Activated CD4-positive, alpha-beta T cell treated with anti-CD3 and anti-CD28 coated beads, Interleukin-2, amount 10 ng/mL, durations not matched to agents 7 days and 5 days (primary cell): Measurements from ENCODE around the gene TPPP2. TPM values are rescaled to one million over a fixed set of nuclear protein-coding genes. Genes with fewer than 3 reads are reported as not detected.
"Not testable (repeated sequence)": the region's sequence is repeated elsewhere in the genome, so short reads cannot be mapped to it uniquely, and the experiment has no call there.

Experiments
- CTCF ChIA-PET: fragments of 350-600 bp; sonication (Branson Sonifier 250); formaldehyde crosslinking; loops from one replicate; lab custom pipeline; 2021; ENCODE audit warnings: antibody characterized with exemption; lab: Charles Lee
- POLR2A ChIA-PET: fragments of 350-600 bp; sonication (Branson Sonifier 250); formaldehyde crosslinking; loops from one replicate; lab custom pipeline; 2021; ENCODE audit warnings: antibody characterized with exemption; lab: Charles Lee
- DNase-seq: peaks from one replicate; pipeline ENCODE4 v3.0.0-alpha.2; 2020
- H3K27ac Mint-ChIP-seq: one replicate; pipeline ENCODE4 v1.8.0; 2021; ENCODE audit warnings: mild to moderate bottlenecking, moderate library complexity, mixed read lengths
- H3K27me3 Mint-ChIP-seq: one replicate; pipeline ENCODE4 v1.8.0; 2021; ENCODE audit warnings: mixed read lengths
- H3K36me3 Mint-ChIP-seq: one replicate; pipeline ENCODE4 v1.8.0; 2021; ENCODE audit warnings: low read depth, mixed read lengths
- H3K4me1 Mint-ChIP-seq: one replicate; pipeline ENCODE4 v1.8.0; 2021; ENCODE audit warnings: mixed read lengths
- H3K4me3 Mint-ChIP-seq: one replicate; pipeline ENCODE4 v1.8.0; 2021; ENCODE audit warnings: mild to moderate bottlenecking, moderate library complexity, mixed read lengths
- H3K9me3 Mint-ChIP-seq: one replicate; pipeline ENCODE4 v1.8.0; 2021; ENCODE audit warnings: mixed read lengths
- total RNA-seq, 2 experiments: library from RNA; stranded (reverse); gene quantifications; one replicate each; pipeline ENCODE4 v1.2.3, GENCODE V29; 2021

Gene TPPP2
- total RNA-seq, 2 experiments from 2014 or later: not detected

- DNase-seq: no peak
- Mint-ChIP-seq H3K4me3 (no peak within 1 kb of the TSS), H3K9me3 (no peaks in the 10 kb centered on the region), H3K36me3 (peaks cover 30% of the 10 kb centered on the region), H3K4me1 (peaks cover 19% of the 10 kb centered on the region), H3K27ac (no peak within 1 kb of the TSS), H3K27me3 (no peaks in the 10 kb centered on the region)
- ChIA-PET POLR2A (interaction anchor here (0.6 kb wide), 1 partner anchor 176 kb away, joined by 4 read pairs; no protein-coding TSS in a partner anchor), CTCF (interaction anchor here (0.7 to 3.9 kb wide), 6 partner anchors 16 to 94 kb away, joined by 3 to 18 read pairs (median 8); no protein-coding TSS in a partner anchor)
Observed at GRCh38 chr14:20998674-20999366, 31.2 kb upstream of the TPPP2 start, which contains the start of gene SLC39A2. Gene SLC39A2, plus strand, starts transcription at chr14:20999293. Its CDS starts 154 bp downstream, at chr14:20999447.

- POLR2A ChIA-PET: no interaction called here
- H3K27me3 Mint-ChIP-seq: no peaks in the 10 kb centered on the region
Observed at GRCh38 chr14:20999591-20999990, 30.4 kb upstream of the TPPP2 start.

GRCh38 chr14:21001218-21001617 is 28.8 kb upstream of the TPPP2 start:
- ChIA-PET POLR2A (no interaction called here), CTCF (interaction anchor here (0.9 to 1.8 kb wide), 5 partner anchors 9 to 92 kb away, joined by 3 to 5 read pairs (median 3); no protein-coding TSS in a partner anchor)
- no peak for DNase-seq
- Mint-ChIP-seq H3K9me3 (no peaks in the 10 kb centered on the region), H3K36me3 (peaks cover 9% of the 10 kb centered on the region), H3K4me1 (peaks cover 14% of the 10 kb centered on the region), H3K27ac (no peak overlapping the region), H3K27me3 (no peaks in the 10 kb centered on the region), H3K4me3 (no peak overlapping the region)

More at GRCh38 chr14:20999591-20999990, 30.4 kb upstream of the TPPP2 start:
- no peak overlapping the region for H3K27ac Mint-ChIP-seq
- no peaks in the 10 kb centered on the region for H3K9me3 Mint-ChIP-seq
- no peak for DNase-seq
- CTCF ChIA-PET: interaction anchor here (3.2 to 3.9 kb wide), 3 partner anchors 15 to 93 kb away, joined by 12 to 18 read pairs (median 14); no protein-coding TSS in a partner anchor
- H3K4me1 Mint-ChIP-seq: peaks cover 16% of the 10 kb centered on the region
- peaks cover 24% of the 10 kb centered on the region for H3K36me3 Mint-ChIP-seq
- no peak overlapping the region for H3K4me3 Mint-ChIP-seq

GRCh38 chr14:21003788-21004346 is 26.1 kb upstream of the TPPP2 start:
- POLR2A ChIA-PET: no interaction called here
- Mint-ChIP-seq H3K36me3 (no peaks in the 10 kb centered on the region), H3K27ac (no peak overlapping the region), H3K4me3 (no peak overlapping the region), H3K9me3 (no peaks in the 10 kb centered on the region), H3K27me3 (no peaks in the 10 kb centered on the region), H3K4me1 (no peaks in the 10 kb centered on the region)
- no peak for DNase-seq
- CTCF ChIA-PET: interaction anchor here (1.1 to 1.8 kb wide), 2 partner anchors 11 to 13 kb away, joined by 3 read pairs; no protein-coding TSS in a partner anchor

GRCh38 chr14:21009721-21010120 is 20.3 kb upstream of the TPPP2 start:
- H3K27ac Mint-ChIP-seq, H3K4me1 Mint-ChIP-seq, POLR2A ChIA-PET, DNase-seq, H3K36me3 Mint-ChIP-seq, H3K4me3 Mint-ChIP-seq, H3K9me3 Mint-ChIP-seq: not testable (repeated sequence)
- CTCF ChIA-PET: interaction anchor here (1.0 to 1.8 kb wide), 3 partner anchors 12 to 94 kb away, joined by 3 to 4 read pairs (median 3); no protein-coding TSS in a partner anchor
- peaks cover 21% of the 10 kb centered on the region for H3K27me3 Mint-ChIP-seq

GRCh38 chr14:21011136-21011535 is 18.9 kb upstream of the TPPP2 start:
- Mint-ChIP-seq H3K27ac (no peak overlapping the region), H3K27me3 (peaks cover 21% of the 10 kb centered on the region), H3K4me3 (no peak overlapping the region), H3K9me3 (no peaks in the 10 kb centered on the region), H3K4me1 (no peaks in the 10 kb centered on the region), H3K36me3 (no peaks in the 10 kb centered on the region)
- ChIA-PET POLR2A (no interaction called here), CTCF (interaction anchor here (1.1 to 8.5 kb wide), 3 partner anchors 14 to 91 kb away, joined by 3 to 92 read pairs (median 11); partner anchors contain the start of gene TMEM253)
- DNase-seq: no peak

- ChIA-PET POLR2A (interaction anchor here (0.8 kb wide), 1 partner anchor 89 kb away, joined by 3 read pairs; no protein-coding TSS in a partner anchor), CTCF (interaction anchor here (0.6 to 8.5 kb wide), 36 partner anchors 8 to 505 kb away, joined by 3 to 92 read pairs (median 5); partner anchors contain the start of genes ARHGEF40, RNASE13, RNASE8 and SLC39A2)
- Mint-ChIP-seq H3K4me3 (no peak overlapping the region), H3K4me1 (no peaks in the 10 kb centered on the region), H3K27me3 (peaks cover 21% of the 10 kb centered on the region), H3K36me3 (peaks cover 3% of the 10 kb centered on the region), H3K9me3 (no peaks in the 10 kb centered on the region), H3K27ac (no peak overlapping the region)
- DNase-seq: peak; percentile 83
Observed at GRCh38 chr14:21014761-21015190, 15.2 kb upstream of the TPPP2 start.

- no peak overlapping the region for H3K27ac Mint-ChIP-seq
- peaks cover 3% of the 10 kb centered on the region for H3K36me3 Mint-ChIP-seq
- H3K4me1 Mint-ChIP-seq: no peaks in the 10 kb centered on the region
- ChIA-PET POLR2A (no interaction called here), CTCF (interaction anchor here (0.6 to 8.5 kb wide), 31 partner anchors 8 to 505 kb away, joined by 3 to 92 read pairs (median 5); partner anchors contain the start of genes ARHGEF40, RNASE13, RNASE8 and SLC39A2)
- no peak for DNase-seq
- H3K4me3 Mint-ChIP-seq: no peak overlapping the region
- peaks cover 21% of the 10 kb centered on the region for H3K27me3 Mint-ChIP-seq
- no peaks in the 10 kb centered on the region for H3K9me3 Mint-ChIP-seq
Observed at GRCh38 chr14:21015312-21015711, 14.7 kb upstream of the TPPP2 start.

GRCh38 chr14:21016413-21017190 is 13.4 kb upstream of the TPPP2 start:
- no peak overlapping the region for H3K4me3 Mint-ChIP-seq
- H3K27ac Mint-ChIP-seq: no peak overlapping the region
- H3K36me3 Mint-ChIP-seq: peaks cover 3% of the 10 kb centered on the region
- no peaks in the 10 kb centered on the region for H3K4me1 Mint-ChIP-seq
- no peak for DNase-seq
- ChIA-PET CTCF (interaction anchor here (0.8 to 8.5 kb wide), 8 partner anchors 10 to 86 kb away, joined by 3 to 92 read pairs (median 5); partner anchors contain the start of gene TMEM253), POLR2A (no interaction called here)
- H3K27me3 Mint-ChIP-seq: peaks cover 18% of the 10 kb centered on the region
- no peaks in the 10 kb centered on the region for H3K9me3 Mint-ChIP-seq

GRCh38 chr14:21017528-21018245 is 12.3 kb upstream of the TPPP2 start:
- POLR2A ChIA-PET: no interaction called here
- Mint-ChIP-seq H3K36me3 (peaks cover 3% of the 10 kb centered on the region), H3K4me3 (no peak overlapping the region), H3K27ac (no peak overlapping the region), H3K27me3 (peaks cover 14% of the 10 kb centered on the region), H3K9me3 (no peaks in the 10 kb centered on the region), H3K4me1 (no peaks in the 10 kb centered on the region)
- DNase-seq: no peak
- CTCF ChIA-PET: interaction anchor here (0.6 to 8.5 kb wide), 10 partner anchors 13 to 85 kb away, joined by 3 to 92 read pairs (median 3); partner anchors contain the start of genes RNASE13 and TMEM253

GRCh38 chr14:21018286-21018685 is 11.7 kb upstream of the TPPP2 start:
- no peak overlapping the region for H3K27ac Mint-ChIP-seq
- peaks cover 3% of the 10 kb centered on the region for H3K36me3 Mint-ChIP-seq
- no peak overlapping the region for H3K4me3 Mint-ChIP-seq
- H3K9me3 Mint-ChIP-seq: no peaks in the 10 kb centered on the region
- no peaks in the 10 kb centered on the region for H3K4me1 Mint-ChIP-seq
- ChIA-PET POLR2A (no interaction called here), CTCF (interaction anchor here (0.6 to 8.5 kb wide), 5 partner anchors 16 to 84 kb away, joined by 3 to 92 read pairs (median 3); partner anchors contain the start of genes RNASE13 and TMEM253)
- no peak for DNase-seq
- H3K27me3 Mint-ChIP-seq: peaks cover 15% of the 10 kb centered on the region
